Lower leg skin (tissue), 4 donors: ENCODE results near the gene ZNF580. TPM values are rescaled to one million over a fixed set of nuclear protein-coding genes. Genes with fewer than 3 reads are reported as not detected.

Experiments used
- DNase-seq, 2 donors: peaks; one replicate each; pipeline ENCODE4 v3.0.0-alpha.2; 2019; ENCODE audit warnings: low spot score in 2 of 2
- H3K4me3 ChIP-seq: fragments of 200-600 bp; sonication (generic); 2 replicates; pipeline ENCODE4 v1.5.1; 2017; ENCODE audit warnings: mild to moderate bottlenecking, low read depth; ENCODE audit not compliant: poor library complexity, severe bottlenecking
- POLR2A ChIP-seq, 2 donors: fragments of 450-650 bp; IDR thresholded peaks; one replicate each; pipeline ENCODE4 v1.6.1; 2016 to 2017; ENCODE audit warnings: antibody characterized with exemption in 2 of 2, mild to moderate bottlenecking in 1 of 2, moderate library complexity in 1 of 2
- WGBS, 2 donors: methylation state at CpG; one replicate each; pipeline ENCODE4 v1.1.5; 2018; 5-methylcytosine and 5-hydroxymethylcytosine counted together
- intact Hi-C: fragments of 100-400 bp; cut with DNase I; formaldehyde crosslinking; loops from one replicate; pipeline ENCODE4 v1.15.0; 2023; ENCODE audit warnings: low total_unique reads
- total RNA-seq, 4 donors: library from RNA; depleted of rRNA; stranded (reverse); fragments of >200 nt; gene quantifications; one replicate each; pipeline ENCODE4 v1.1.0, GENCODE V29; 2016
- TF ChIP-seq, protein P1 (sequence below), 3 donors: fragments of 450-650 bp; IDR thresholded peaks; one replicate each; pipeline ENCODE4 v1.5.1; 2016; ENCODE audit warnings: antibody characterized with exemption in 3 of 3, mild to moderate bottlenecking in 3 of 3, moderate library complexity in 2 of 3

ZNF580 gene
- total RNA-seq, 4 donors from 2014 or later, result 14.1 to 38.0 (median 22.9) TPM

DNA sequence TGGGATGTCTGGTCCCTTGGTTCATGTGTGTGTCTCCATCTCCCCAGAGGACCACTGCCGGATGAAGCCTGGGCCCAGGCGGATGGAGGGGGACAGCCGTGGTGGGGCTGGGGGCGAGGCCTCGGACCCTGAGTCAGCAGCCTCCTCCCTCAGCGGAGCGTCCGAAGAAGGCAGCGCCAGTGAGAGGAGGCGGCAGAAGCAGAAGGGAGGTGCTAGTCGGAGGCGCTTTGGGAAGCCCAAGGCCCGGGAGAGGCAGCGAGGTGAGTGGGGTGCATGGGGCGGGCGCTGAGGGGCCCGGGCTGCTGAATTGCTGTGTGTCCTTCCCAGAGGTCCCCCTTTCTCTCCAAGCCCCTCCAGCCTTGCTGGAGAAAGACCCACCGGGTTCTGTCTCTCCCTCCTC lies 10.4 kb downstream of the ZNF580 start:
- intact Hi-C loops, result no loop called here
- TF ChIP-seq, protein P1, sequence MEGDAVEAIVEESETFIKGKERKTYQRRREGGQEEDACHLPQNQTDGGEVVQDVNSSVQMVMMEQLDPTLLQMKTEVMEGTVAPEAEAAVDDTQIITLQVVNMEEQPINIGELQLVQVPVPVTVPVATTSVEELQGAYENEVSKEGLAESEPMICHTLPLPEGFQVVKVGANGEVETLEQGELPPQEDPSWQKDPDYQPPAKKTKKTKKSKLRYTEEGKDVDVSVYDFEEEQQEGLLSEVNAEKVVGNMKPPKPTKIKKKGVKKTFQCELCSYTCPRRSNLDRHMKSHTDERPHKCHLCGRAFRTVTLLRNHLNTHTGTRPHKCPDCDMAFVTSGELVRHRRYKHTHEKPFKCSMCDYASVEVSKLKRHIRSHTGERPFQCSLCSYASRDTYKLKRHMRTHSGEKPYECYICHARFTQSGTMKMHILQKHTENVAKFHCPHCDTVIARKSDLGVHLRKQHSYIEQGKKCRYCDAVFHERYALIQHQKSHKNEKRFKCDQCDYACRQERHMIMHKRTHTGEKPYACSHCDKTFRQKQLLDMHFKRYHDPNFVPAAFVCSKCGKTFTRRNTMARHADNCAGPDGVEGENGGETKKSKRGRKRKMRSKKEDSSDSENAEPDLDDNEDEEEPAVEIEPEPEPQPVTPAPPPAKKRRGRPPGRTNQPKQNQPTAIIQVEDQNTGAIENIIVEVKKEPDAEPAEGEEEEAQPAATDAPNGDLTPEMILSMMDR (IDR thresholded peaks at IDR 0.05), result no peak
- TF ChIP-seq POLR2A (IDR thresholded peaks at IDR 0.05), result no peak
- no peak for DNase-seq
- H3K4me3 ChIP-seq, result no peak overlapping the region
- 88 to 93% methylated on average over 18 of the region's 18 CpGs for WGBS, 2 donors

DNA sequence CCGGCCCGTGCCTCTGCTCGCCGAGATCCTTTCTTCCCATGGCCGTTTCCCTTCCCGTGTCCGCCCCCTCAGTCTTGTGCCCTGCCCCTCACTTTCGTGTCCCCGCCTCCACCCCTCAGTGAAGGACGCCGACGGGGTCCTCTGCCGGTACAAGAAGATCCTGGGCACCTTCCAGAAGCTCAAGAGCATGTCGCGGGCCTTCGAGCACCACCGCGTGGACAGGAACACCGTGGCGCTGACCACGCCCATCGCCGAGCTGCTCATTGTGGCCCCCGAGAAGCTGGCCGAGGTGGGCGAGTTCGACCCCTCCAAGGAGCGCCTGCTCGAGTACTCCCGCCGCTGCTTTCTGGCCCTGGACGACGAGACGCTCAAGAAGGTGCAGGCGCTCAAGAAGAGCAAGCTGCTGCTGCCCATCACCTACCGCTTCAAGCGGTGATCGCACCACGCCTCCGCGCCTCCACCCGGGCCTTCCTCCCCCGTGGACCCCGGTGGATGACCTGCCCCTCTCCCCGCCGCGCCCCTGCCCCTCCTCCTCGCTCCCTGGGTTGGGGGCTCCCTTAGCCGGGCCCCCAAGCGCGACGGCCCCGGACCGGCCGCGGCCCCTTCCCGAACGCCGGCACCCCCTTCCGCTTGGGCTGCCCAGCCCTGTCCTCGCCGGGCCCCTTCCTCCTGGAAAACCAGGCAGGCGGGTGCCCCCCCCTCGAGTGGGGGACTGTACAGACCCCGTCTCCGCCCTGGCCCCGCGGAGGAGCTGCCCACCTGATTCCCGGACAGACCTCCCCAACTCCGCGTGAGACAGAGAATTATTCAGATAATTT lies 11.7 kb downstream of the ZNF580 start:
- H3K4me3 ChIP-seq, result no peak overlapping the region
- WGBS, 2 donors, result 79 to 81% methylated on average over 70 of the region's 71 CpGs
- intact Hi-C loops, result no loop called here
- TF ChIP-seq, protein P1 (IDR thresholded peaks at IDR 0.05), result no peak
- TF ChIP-seq POLR2A (IDR thresholded peaks at IDR 0.05), result no peak
- no peak for DNase-seq

DNA sequence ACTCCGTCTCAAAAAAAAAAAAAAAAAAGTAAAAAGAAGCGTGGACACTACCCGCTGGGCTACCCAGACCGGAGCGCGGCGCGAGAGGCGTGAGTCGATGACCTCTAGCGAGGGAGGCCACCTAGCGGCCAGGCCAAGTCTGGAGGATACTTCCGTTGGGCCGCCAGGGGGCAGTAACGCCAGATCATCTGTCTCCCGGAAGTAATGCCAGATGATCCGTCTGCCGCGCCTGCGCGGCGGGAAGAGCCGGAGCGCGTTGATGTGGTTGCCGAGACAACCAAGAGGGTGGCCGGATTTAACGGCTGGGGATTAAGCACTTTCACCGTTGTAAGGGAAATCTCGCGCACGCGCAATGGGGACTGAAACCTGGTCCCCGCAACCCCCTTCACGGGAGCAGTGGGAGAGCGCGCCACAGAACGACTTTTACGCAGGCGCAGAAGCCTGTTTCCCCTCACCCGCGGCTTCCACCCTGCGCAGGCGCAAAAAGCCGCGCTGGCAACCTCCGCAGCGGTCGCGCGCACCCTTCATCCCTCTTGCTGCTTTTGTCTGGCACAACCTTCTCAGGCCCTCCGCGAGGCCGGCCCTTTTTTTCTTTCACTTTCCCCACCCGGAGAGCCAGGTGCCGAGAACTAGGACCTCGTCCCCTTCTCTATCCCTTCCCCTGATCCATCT lies 13.0 kb downstream of the ZNF580 start:
- peak; percentile 97 to 99 for DNase-seq
- peak overlapping the region; percentile 30 for H3K4me3 ChIP-seq
- WGBS, 2 donors, result 0 to 1% methylated on average over 47 to 57 of the region's 57 CpGs
- TF ChIP-seq, protein P1 (IDR thresholded peaks at IDR 0.05), result peak in 2 of 3 donors; percentile 97 to 99
- TF ChIP-seq POLR2A (IDR thresholded peaks at IDR 0.05), result peak in 1 of 2 donors; percentile 85
- intact Hi-C loops, result no loop called here

DNA sequence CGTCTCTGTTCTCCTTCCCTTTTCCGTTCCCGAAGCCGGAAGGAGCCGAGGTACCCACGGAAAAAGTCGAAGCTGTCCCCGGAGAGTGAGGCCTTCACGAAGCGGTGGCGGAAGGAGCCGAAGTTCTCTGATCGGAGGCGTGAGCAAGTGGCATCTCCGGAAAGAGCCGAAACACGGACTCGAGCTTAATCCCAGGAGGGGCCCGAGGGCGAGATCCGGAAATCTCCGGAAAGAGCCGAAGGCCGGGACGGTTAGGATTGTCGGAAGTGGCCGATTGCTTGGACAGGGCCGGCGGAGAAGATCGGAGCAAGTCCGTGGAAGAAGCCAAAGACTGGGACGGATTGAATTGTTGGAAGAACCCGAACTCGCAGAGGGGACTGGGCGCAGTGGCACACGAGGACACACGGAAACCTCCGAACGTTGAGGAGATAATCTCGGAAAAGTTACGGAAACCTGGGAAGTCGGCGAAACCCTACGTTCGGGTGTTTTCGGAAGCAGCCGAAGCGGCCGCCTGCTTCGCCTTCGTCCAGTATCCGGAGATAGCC lies 13.6 kb downstream of the ZNF580 start:
- TF ChIP-seq, protein P1 (IDR thresholded peaks at IDR 0.05), result no peak
- no peak for TF ChIP-seq POLR2A (IDR thresholded peaks at IDR 0.05)
- intact Hi-C loops, result no loop called here
- 0% methylated on average over 43 to 49 of the region's 52 CpGs for WGBS, 2 donors
- H3K4me3 ChIP-seq, result peak overlapping the region; percentile 30
- peak; percentile 100 for DNase-seq

DNA sequence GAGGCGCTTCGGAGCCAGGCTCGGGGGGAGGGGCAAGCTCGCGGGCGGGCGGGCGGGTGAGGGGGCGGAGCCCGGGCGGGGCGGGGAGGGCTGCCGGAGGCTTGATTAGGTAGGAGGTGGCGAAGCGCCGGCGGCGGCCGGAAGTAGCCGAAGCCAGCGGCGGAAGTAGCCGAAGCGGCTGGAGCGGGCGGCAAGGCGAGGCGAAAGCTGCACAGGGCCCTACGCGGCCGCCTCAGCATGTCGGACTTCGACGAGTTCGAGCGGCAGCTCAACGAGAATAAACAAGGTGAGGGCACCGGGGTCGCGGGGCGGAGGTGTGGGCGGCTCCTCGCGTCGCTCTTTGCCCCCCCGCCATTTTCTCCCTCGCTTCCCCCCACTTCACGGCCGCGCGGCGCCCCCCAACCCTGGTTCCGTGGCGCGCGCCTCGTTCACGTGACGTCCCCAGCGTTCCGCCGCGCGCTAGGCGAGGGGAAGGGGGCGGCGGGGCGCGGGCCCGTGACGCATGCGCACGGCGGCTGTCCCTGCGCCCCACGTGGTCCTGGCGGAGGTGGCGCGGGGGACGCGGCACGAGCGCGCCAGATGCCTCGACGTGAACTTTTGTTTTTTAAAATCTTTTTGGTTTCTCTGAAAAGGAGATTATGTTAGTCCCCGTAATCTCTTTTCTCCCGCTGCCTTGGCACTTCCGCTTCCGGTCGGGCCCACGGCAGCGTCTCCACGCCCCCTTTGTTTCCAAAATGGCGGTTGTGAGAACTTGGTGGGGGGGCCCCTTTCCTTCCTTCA lies 14.3 kb downstream of the ZNF580 start, which contains the start of gene U2AF2:
Gene U2AF2 (plus strand): TSS at position 168 of the 780 bp plus-strand sequence. CDS start 70 bp downstream, at position 238.
- intact Hi-C loops, result no loop called here
- TF ChIP-seq POLR2A (IDR thresholded peaks at IDR 0.05), result no peak
- TF ChIP-seq, protein P1 (IDR thresholded peaks at IDR 0.05), result no peak
- WGBS, 2 donors, result 0% methylated on average over 61 to 95 of the region's 95 CpGs
- H3K4me3 ChIP-seq, result peak within 1 kb of the TSS; percentile 90
- DNase-seq, result peak; percentile 94 to 99
